HG02973 (cell line): ENCODE data around the gene TMC1.

ENCODE experiments used
- ATAC-seq: cut with Tn5 transposase; IDR thresholded peaks from one replicate; pipeline ENCODE4 v1.9.1; 2021; ENCODE audit warnings: moderate library complexity; ENCODE audit not compliant: unreplicated experiment

The TMC1 gene

GRCh38 chr9:72667181-72667580, 145.8 kb downstream of the TMC1 start:
- no peak for ATAC-seq

DNA sequence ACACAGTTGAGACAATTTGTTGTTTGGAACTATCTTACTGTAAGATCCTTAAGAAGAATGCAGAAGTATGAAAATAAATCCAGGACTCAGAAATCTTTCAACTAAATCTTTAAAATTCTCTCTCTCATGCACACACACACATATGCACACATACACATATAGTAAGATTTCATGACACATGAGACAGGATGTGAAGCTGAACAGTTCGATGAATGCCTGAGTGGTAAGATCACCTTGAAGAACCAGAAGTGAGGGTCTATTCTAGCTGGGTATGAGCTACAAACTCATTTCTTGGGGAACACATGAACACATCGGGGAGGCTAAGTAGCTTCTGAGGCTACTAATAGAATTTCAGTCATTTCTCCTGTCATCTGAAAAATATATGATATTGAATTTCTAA, 153.6 kb downstream of the TMC1 start:
- no peak for ATAC-seq

- ATAC-seq, result no peak
Observed at GRCh38 chr9:72675586-72675985, 154.2 kb downstream of the TMC1 start.

DNA sequence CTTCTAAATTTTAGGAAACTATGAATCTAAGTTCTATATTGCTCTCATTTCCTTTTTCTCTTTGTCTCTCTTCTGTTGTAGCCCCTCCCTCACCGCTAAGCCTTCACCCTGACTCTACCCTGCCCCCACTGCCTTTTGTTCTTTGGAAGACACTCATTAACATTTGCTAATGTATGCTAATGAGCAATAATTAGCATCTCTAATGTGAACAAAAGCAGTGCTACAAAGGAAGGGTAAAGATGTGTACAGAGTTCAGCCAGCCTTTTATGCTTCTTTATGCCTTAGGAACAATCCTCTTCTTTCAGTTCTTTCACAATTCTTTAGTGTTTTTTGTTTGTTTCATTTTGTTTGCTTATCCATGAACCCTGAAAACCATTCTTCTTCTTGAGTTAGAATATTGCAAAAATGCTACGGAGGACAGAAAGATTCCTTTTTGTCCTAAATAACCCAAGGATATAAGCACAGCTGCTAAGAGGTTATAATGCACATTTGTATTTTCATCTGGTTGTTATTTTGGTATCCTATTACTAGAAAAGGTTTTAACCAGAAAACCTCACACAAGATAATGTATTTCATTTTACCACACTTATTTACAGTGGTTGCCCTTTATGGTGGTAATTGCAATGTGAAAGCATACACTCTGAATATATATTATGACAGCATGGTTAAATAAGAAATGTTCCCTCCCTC, 159.3 kb downstream of the TMC1 start:
- no peak for ATAC-seq

DNA sequence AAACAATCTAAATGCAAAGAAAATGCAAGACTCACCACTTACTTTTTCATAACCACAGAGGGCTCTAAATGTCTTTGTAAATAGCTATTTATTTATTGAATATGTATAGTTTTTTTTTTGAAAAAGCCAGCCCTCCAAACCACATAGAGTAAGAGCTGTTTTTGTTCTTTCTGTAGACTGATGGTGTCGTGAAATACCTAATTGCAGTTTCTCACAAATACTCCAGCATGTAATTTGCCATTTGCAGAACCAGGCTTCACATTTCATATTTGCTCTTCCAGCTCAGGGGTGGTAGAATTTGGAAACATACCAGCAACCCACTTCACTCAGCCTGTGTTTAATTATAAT, 159.8 kb downstream of the TMC1 start:
- ATAC-seq, result no peak

- ATAC-seq, result no peak
Observed at GRCh38 chr9:72684615-72685014, 163.2 kb downstream of the TMC1 start.

DNA sequence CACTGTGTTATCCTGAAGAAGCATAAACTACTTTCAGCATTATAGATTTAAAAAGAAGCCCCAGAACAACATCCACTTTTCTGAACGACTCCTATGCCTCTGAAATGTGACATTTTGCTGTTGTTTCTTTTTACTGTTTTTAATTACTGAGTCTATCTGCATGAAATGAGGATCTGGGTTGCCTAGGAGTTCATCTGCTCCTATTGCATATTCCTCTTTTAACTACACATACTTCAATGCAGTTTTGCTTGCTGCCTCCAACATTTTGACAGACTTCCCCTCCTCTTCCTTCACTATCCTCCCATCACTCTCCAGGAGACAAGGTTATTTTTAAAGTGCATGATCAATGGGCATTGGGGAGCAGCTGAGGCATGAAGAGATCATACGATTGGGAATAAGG, 164.5 kb downstream of the TMC1 start:
- no peak for ATAC-seq

DNA sequence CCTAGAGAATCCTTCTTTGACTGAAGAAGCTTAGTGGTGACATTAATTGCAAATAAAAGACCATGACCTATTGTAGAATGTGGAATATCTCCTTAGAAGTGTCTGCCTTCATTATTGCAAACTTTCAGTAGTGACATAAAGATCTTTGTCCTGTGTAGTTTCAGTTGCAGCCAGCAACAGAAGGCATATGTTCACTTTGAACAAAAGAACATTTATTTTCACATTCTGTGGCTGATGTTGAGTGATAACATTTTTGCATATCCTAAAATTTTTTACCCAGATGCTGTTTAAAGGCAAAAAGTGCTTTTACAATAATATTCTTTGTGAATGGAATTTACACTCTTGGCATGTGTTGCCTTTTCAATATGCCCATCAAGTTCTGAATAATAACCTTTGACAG, 165.9 kb downstream of the TMC1 start:
- ATAC-seq, result no peak

- no peak for ATAC-seq
Observed at GRCh38 chr9:72691671-72692070, 170.3 kb downstream of the TMC1 start.

DNA sequence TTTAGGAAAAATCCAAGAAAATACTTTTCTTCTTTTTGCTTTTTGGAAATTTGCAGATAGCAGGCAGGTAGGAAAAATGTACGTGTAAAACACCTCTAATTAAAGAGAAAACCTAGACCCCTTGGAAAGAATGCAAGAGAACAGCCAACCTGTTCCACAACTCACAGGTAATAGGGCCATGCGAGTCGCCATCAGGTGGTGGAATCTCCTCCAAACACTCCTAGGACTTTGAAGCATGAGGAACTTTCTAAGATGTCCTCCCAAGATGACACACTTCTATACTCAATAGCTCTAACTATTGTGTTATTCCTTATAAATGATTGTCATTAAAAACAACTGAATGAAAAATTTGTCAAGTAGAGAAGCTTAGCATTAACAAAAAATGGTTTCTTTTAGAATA, 174.0 kb downstream of the TMC1 start:
- no peak for ATAC-seq

GRCh38 chr9:72696511-72696910, 175.1 kb downstream of the TMC1 start:
- ATAC-seq, result no peak

DNA sequence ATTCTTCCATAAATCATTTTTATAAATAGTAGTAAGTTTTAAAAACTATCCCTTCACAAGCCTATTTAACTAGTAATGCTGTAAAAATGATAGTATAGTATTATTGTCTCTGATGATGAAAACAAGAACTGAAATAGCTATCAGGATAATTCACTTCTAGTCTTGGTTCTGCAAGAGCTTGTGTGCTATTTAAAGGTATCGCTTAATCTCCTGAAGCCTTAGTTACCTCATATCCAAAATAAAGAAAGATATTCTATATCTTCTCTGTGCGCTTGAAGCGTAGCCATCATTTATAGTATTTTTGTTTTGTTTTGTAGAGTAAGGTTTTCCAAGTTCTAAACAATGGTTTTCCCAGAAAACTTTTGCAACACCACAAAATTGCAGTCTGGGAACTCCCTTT, 180.1 kb downstream of the TMC1 start:
- no peak for ATAC-seq

- no peak for ATAC-seq
Observed at GRCh38 chr9:72703574-72703973, 182.2 kb downstream of the TMC1 start.

GRCh38 chr9:72704688-72705375, 183.4 kb downstream of the TMC1 start:
- peak; percentile 54 for ATAC-seq

DNA sequence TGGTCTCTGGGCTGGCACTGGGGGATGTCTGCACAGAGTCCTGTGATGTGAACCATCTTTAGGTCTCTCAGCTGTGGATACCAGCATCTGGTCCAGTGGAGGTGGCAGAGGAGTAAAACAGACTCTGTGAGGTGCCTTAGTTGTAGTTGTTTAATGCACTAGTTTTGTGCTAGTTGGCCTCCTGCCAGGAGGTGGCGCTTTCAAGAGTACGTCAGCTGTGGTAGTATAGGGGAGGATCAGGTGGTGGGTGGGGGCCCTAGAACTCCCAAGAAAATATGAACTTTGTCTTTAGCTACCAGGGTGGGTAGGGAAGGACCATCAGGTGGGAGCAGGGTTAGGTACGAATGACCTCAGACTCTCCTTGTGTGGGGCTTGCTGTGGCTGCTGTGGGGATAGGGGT, 197.1 kb downstream of the TMC1 start:
- no peak for ATAC-seq

DNA sequence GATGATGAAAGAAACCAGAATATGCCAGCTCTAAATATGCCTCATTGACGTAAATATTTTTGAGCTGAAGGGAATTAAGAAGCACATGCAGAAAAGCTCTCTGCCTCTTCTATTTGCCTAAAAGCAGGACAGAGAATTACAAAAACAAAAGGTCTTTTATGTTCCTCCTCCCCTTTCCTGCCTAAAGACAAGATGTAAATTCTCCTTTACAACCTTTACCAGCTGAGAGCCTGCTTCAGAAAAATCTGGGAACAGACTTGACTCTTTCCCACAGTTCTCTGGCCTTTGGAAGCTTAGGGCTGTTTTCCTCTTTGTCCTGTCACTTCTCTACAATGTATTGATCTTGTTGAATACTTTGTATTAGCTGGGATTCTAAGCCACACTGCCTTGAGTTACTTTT, 199.7 kb downstream of the TMC1 start:
- no peak for ATAC-seq

DNA sequence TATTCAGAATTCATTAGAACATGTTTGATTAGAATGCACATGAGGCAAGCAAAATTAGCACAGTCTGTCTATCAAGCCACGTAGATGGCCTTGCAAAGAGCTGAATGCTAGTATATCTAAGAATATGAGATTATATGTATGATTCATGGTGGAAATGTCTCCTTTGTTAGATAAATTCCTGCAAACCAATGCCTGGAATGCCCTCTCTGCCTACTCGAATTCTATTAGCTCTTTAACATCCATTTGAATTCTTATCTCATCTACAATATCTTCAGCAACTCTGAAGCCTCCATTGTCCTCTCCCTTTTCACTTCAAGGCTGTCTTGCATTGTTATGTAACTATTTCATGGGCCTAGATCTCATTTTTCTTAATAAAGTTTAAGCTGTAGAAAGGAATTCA, 205.5 kb downstream of the TMC1 start:
- no peak for ATAC-seq

DNA sequence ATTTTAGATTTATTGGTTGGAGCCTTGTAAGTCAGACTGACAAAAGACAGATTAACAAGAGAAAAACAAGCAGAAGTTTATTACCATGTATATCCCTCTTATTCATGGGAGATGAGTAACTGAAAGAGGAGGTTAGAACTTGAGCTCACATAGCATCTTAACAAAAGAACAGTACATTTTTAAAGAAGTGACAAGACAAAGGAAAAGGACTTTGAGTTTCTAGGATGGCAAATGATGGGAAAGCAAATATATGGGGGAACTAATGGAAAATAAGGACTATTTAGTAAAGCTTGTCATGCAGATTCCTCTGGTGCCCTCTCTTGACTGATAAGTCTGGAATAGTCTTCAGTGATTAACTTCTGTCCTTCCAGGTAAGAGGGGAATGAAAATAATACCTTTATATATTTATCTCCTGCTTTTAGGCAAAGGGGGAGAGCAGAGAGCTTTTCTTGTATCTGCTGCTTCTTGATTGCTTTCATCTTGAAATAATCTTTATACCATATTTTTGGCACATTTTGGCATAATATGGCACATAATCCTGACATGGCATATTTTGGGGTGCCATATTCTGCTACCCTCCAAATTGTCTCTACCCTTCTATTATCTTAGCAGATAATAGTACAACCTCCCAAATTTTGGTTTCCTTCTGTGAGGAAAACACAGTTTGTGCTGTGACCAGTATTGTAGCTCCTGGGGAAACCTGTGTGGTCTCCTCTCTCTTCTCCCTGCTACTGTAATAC, 206.8 kb downstream of the TMC1 start:
- ATAC-seq, result no peak

GRCh38 chr9:72733895-72734294, 212.5 kb downstream of the TMC1 start:
- ATAC-seq, result no peak

DNA sequence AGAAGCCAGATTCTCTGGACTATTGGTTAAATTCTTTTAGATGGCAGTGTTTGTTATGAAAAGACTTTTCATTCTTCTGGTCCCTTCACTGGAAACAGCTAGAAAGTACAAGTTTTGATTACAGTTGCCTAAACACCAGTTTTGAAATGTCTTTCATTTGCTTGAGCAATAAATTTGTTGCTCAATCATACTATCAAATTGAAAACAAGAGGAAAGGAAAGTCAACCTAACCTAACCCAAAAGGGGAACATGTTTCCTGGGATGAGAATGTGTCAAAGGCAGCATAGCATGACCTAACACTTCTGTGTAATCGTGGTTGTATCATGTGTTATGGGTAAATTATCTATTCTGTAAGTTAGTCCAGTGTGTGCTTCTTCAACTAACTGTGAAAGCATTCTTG, 213.2 kb downstream of the TMC1 start:
- no peak for ATAC-seq

DNA sequence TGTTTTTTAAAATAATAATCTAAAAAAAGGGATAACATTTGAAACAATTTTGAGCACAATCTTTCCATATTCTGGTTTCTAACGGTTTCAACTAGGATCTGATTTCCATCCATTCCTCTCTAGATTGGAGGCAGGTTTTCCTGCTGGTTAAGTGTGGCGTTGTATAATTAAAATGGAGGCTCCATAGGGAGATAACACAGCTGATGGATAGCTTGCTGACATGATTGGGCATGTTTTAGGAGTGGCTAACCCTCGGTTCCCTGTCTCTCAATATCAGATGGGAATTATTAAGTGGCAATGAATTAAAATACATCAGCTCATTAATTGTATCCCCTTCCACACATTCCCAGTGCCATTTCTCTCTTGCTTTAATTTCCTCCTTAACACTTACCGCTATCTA, 222.4 kb downstream of the TMC1 start:
- ATAC-seq, result no peak

GRCh38 chr9:72749276-72749675, 227.9 kb downstream of the TMC1 start:
- ATAC-seq, result no peak
